Fibroblast of the aortic adventitia (primary cell): ENCODE measurements around the gene KLF7. TPM values are rescaled to one million over a fixed set of nuclear protein-coding genes. Genes with fewer than 3 reads are reported as not detected.

Experiments
- DNase-seq: peaks from one replicate; pipeline ENCODE4 v3.0.0-alpha.2; 2010; ENCODE audit warnings: low read depth
- H3K4me3 ChIP-seq: 2 replicates; pipeline ENCODE4 v1.5.1; 2011; ENCODE audit warnings: low read depth, mild to moderate bottlenecking, control low read depth, low read length, moderate library complexity
- CTCF ChIP-seq: IDR thresholded peaks from 2 replicates; pipeline ENCODE4 v1.5.1; 2011; ENCODE audit warnings: mild to moderate bottlenecking, low read length, control low read depth, inconsistent platforms; ENCODE audit not compliant: insufficient read depth
- total RNA-seq: library from RNA; depleted of rRNA; stranded (reverse); fragments of >200 nt; gene quantifications from 2 replicates; pipeline ENCODE4 v1.2.3, GENCODE V29; 2012; ENCODE audit warnings: low replicate concordance

KLF7 gene
- total RNA-seq, 1 donor: 38.5 TPM

GRCh38 chr2:207085110-207085509 is 80.6 kb downstream of the KLF7 start:
- no peak for DNase-seq
- no peak for TF ChIP-seq CTCF
- no peak overlapping the region for H3K4me3 ChIP-seq

GRCh38 chr2:207083361-207084110 is 82.2 kb downstream of the KLF7 start:
- no peak overlapping the region for H3K4me3 ChIP-seq
- TF ChIP-seq CTCF: no peak
- peak; percentile 54 for DNase-seq

- no peak for TF ChIP-seq CTCF
- no peak for DNase-seq
- no peak overlapping the region for H3K4me3 ChIP-seq
These were observed 83.1 kb downstream of the KLF7 start for GRCh38 chr2:207082619-207083018.

GRCh38 chr2:207078186-207078798 is 87.5 kb downstream of the KLF7 start:
- TF ChIP-seq CTCF: no peak
- H3K4me3 ChIP-seq: no peak overlapping the region
- DNase-seq: no peak

GRCh38 chr2:207077266-207077665 is 88.5 kb downstream of the KLF7 start:
- no peak for DNase-seq
- TF ChIP-seq CTCF: no peak
- no peak overlapping the region for H3K4me3 ChIP-seq

GRCh38 chr2:207075456-207075855 is 90.3 kb downstream of the KLF7 start:
- no peak overlapping the region for H3K4me3 ChIP-seq
- no peak for TF ChIP-seq CTCF
- DNase-seq: no peak
